ENCODE data around the gene KLC4.

GRCh38 chr6:43077333-43077809 lies 17.9 kb downstream of the KLC4 start:
- TF ChIP-seq CTCF (IDR thresholded peaks at IDR 0.05; ENCODE audit: borderline replicate concordance, extremely low read depth, low read length, poor library complexity, severe bottlenecking) = no peak
- TF ChIP-seq EZH2 (IDR thresholded peaks at IDR 0.05; ENCODE audit: borderline replicate concordance, low read depth, low read length, severe bottlenecking) = no peak
